RWPE2 (cell line): ENCODE results near the gene KLHDC1.
"Not testable (repeated sequence)": the region's sequence is repeated elsewhere in the genome, so short reads cannot be mapped to it uniquely, and the experiment has no call there.

Experiments
- ATAC-seq: fragments of 200-7000 bp; cut with Tn5 transposase; 3 replicates; pipeline ENCODE4 v1.9.1; 2021; ENCODE audit warnings: low read depth
- DNase-seq: peaks from one replicate; pipeline ENCODE4 v3.0.0-alpha.2; 2020; ENCODE audit warnings: low spot score
- H3K27ac ChIP-seq: fragments of 450-650 bp; 2 replicates; pipeline ENCODE4 v1.5.1; 2017; ENCODE audit warnings: mild to moderate bottlenecking; ENCODE audit not compliant: poor library complexity, severe bottlenecking
- H3K27me3 ChIP-seq: fragments of 250-450 bp; sonication (Bioruptor Pico); 2 replicates; pipeline ENCODE4 v1.5.1; 2021; ENCODE audit warnings: mild to moderate bottlenecking, moderate library complexity; ENCODE audit not compliant: insufficient read depth, poor library complexity, severe bottlenecking
- H3K36me3 ChIP-seq: fragments of 250-450 bp; sonication (Bioruptor Pico); 2 replicates; pipeline ENCODE4 v1.5.1; 2020; ENCODE audit warnings: low read depth, mild to moderate bottlenecking, moderate library complexity
- H3K4me1 ChIP-seq: fragments of 250-450 bp; sonication (Bioruptor Pico); 2 replicates; pipeline ENCODE4 v1.5.1; 2021; ENCODE audit warnings: mild to moderate bottlenecking, moderate library complexity; ENCODE audit not compliant: insufficient read depth, poor library complexity, severe bottlenecking
- H3K4me3 ChIP-seq: fragments of 250-450 bp; sonication (Bioruptor Pico); 2 replicates; pipeline ENCODE4 v1.5.1; 2021; ENCODE audit warnings: mild to moderate bottlenecking, moderate library complexity; ENCODE audit not compliant: severe bottlenecking
- H3K9me3 ChIP-seq: fragments of 250-450 bp; sonication (Bioruptor Pico); 2 replicates; pipeline ENCODE4 v1.5.1; 2021; ENCODE audit warnings: mild to moderate bottlenecking, moderate library complexity; ENCODE audit not compliant: severe bottlenecking
- CTCF ChIP-seq: fragments of 450-650 bp; IDR thresholded peaks from one replicate; pipeline ENCODE4 v1.5.1; 2017; ENCODE audit warnings: mild to moderate bottlenecking, moderate library complexity; ENCODE audit not compliant: poor library complexity, severe bottlenecking

Gene KLHDC1

GRCh38 chr14:49687942-49688700, 4.8 kb upstream of the KLHDC1 start, which contains the start of gene POLE2:
Gene POLE2 (minus strand): TSS chr14:49688214. CDS start chr14:49688203, 11 bp downstream.
- H3K4me3 ChIP-seq, result peak within 1 kb of the TSS; percentile 79
- H3K27me3 ChIP-seq, result no peaks in the 10 kb centered on the region
- H3K27ac ChIP-seq, result peak within 1 kb of the TSS; percentile 15
- peaks cover 2% of the 10 kb centered on the region for H3K4me1 ChIP-seq
- peak; percentile 86 for ATAC-seq
- peaks cover 13% of the 10 kb centered on the region for H3K36me3 ChIP-seq
- H3K9me3 ChIP-seq, result no peaks in the 10 kb centered on the region
- TF ChIP-seq CTCF, result no peak
- DNase-seq, result peak; percentile 77

GRCh38 chr14:49688701-49689030, 4.3 kb upstream of the KLHDC1 start:
- Histone ChIP-seq H3K9me3 (no peaks in the 10 kb centered on the region), H3K27me3 (no peaks in the 10 kb centered on the region), H3K27ac (no peak overlapping the region), H3K36me3 (peaks cover 8% of the 10 kb centered on the region), H3K4me1 (peaks cover 2% of the 10 kb centered on the region), H3K4me3 (no peak overlapping the region)
- TF ChIP-seq CTCF, result no peak
- ATAC-seq (no peak), DNase-seq (no peak)

- no peak overlapping the region for H3K4me3 ChIP-seq
- H3K36me3 ChIP-seq, result 0 out of 2 replicates have a peak, but pooled peaks cover under 1% of the 10 kb centered on the region
- H3K4me1 ChIP-seq, result peaks cover 2% of the 10 kb centered on the region
- no peaks in the 10 kb centered on the region for H3K27me3 ChIP-seq
- ATAC-seq (no peak), DNase-seq (no peak)
- H3K9me3 ChIP-seq, result no peaks in the 10 kb centered on the region
- no peak overlapping the region for H3K27ac ChIP-seq
- no peak for TF ChIP-seq CTCF
Observed at GRCh38 chr14:49691031-49691430, 1.9 kb upstream of the KLHDC1 start.

DNA sequence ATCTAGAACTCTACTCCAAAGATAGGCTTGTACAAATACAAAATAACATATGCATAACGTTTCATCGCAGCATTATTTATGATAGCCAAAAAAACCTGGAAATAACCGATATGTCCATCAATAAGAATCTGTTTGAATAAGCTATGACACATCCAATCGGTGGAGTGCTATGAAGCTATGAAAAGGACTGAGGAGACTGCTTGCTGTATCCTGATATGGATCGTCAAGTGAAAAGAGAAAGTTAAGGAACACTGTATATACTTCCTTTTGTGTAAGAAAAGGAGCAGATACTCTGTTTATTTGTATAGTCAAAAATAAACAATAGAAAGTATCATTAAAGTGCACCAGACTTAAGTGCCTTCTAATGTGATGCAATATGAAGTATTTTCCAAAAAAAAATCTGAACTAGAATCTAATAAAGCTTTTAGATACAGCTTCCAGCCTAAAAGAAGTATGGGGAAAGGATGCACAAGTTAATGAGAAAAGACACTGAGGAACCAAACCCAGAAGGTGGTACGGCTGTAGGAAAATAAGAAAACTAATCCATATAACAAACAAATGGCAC, 645 bp upstream of the KLHDC1 start:
- H3K9me3 ChIP-seq, result no peaks in the 10 kb centered on the region
- no peaks in the 10 kb centered on the region for H3K27me3 ChIP-seq
- TF ChIP-seq CTCF, result no peak
- no peaks in the 10 kb centered on the region for H3K36me3 ChIP-seq
- ATAC-seq, result no peak
- peaks cover 2% of the 10 kb centered on the region for H3K4me1 ChIP-seq
- peak overlapping the region; percentile 52 for H3K27ac ChIP-seq
- no peak for DNase-seq
- H3K4me3 ChIP-seq, result peak overlapping the region; percentile 55

GRCh38 chr14:49693735-49694124, 810 bp downstream of the KLHDC1 start:
- H3K27me3 ChIP-seq, H3K9me3 ChIP-seq, DNase-seq, H3K36me3 ChIP-seq, H3K4me1 ChIP-seq, ATAC-seq: not testable (repeated sequence)
- Histone ChIP-seq H3K27ac (peak overlapping the region; percentile 52), H3K4me3 (peak overlapping the region; percentile 55)
